CD14-positive monocyte (primary cell): ENCODE data around the gene TMEM87A. TPM values are rescaled to one million over a fixed set of nuclear protein-coding genes. Genes with fewer than 3 reads are reported as not detected.

Source experiments
- DNase-seq, 3 donors: peaks; one replicate each; pipeline ENCODE4 v3.0.0-alpha.2; 2011 to 2022
- H2AFZ ChIP-seq: 2 replicates; pipeline ENCODE4 v1.6.0; 2012; ENCODE audit warnings: mild to moderate bottlenecking, low read depth, low read length, inconsistent platforms; ENCODE audit not compliant: insufficient read depth, poor library complexity, severe bottlenecking
- H3K27ac ChIP-seq, 2 donors: 1 replicate in 1 of 2; 2 replicates in 1 of 2; pipeline ENCODE4 v1.5.1; 2012 to 2013; ENCODE audit warnings: low read length in 2 of 2, control low read depth in 1 of 2, inconsistent platforms in 1 of 2, low read depth in 1 of 2, mild to moderate bottlenecking in 1 of 2
- H3K27me3 ChIP-seq, 2 donors: one replicate each; pipeline versions ENCODE4 v1.6.0 to v1.6.1; 2011 to 2013; ENCODE audit warnings: low read length in 2 of 2; ENCODE audit not compliant: control insufficient read depth in 2 of 2, insufficient read depth in 2 of 2
- H3K36me3 ChIP-seq, 2 donors: replicated peaks in 1 of 2; 1 replicate in 1 of 2; 2 replicates in 1 of 2; pipeline versions ENCODE4 v1.5.1 to v1.6.1; 2012 to 2013; ENCODE audit warnings: low read length in 2 of 2, control low read depth in 1 of 2, inconsistent platforms in 1 of 2, mild to moderate bottlenecking in 1 of 2; ENCODE audit not compliant: insufficient read depth in 2 of 2, control insufficient read depth in 1 of 2
- H3K4me1 ChIP-seq, 2 donors: 1 replicate in 1 of 2; 2 replicates in 1 of 2; pipeline versions ENCODE4 v1.5.1 to v1.6.1; 2012 to 2013; ENCODE audit warnings: low read length in 2 of 2, control low read depth in 1 of 2, inconsistent platforms in 1 of 2, mild to moderate bottlenecking in 1 of 2, moderate library complexity in 1 of 2; ENCODE audit not compliant: insufficient read depth in 2 of 2, control insufficient read depth in 1 of 2
- H3K4me2 ChIP-seq: replicated peaks from 2 replicates; pipeline ENCODE3; 2012; ENCODE audit warnings: low read length, moderate library complexity, mild to moderate bottlenecking; ENCODE audit not compliant: poor library complexity, severe bottlenecking; ENCODE audit errors: extremely low read depth
- H3K4me3 ChIP-seq, 3 experiments: fragments of 200-600 bp in 1 of 3; sonication (generic) in 1 of 3; replicated peaks in 1 of 3; 1 replicate in 2 of 3; 2 replicates in 1 of 3; pipeline ENCODE4 v1.5.1; 2011 to 2013; ENCODE audit warnings: low read length in 3 of 3, mild to moderate bottlenecking in 3 of 3, control low read depth in 2 of 3, low read depth in 2 of 3, inconsistent platforms in 1 of 3, moderate library complexity in 1 of 3
- H3K79me2 ChIP-seq: 2 replicates; pipeline ENCODE4 v1.6.0; 2012; ENCODE audit warnings: mild to moderate bottlenecking, control low read depth, inconsistent platforms, low read length, moderate library complexity; ENCODE audit not compliant: insufficient read depth
- H3K9ac ChIP-seq: 2 replicates; pipeline ENCODE4 v1.6.0; 2017; ENCODE audit warnings: low read length, mild to moderate bottlenecking; ENCODE audit not compliant: insufficient read depth, poor library complexity, severe bottlenecking
- H3K9me3 ChIP-seq, 2 donors: replicated peaks in 1 of 2; 1 replicate in 1 of 2; 2 replicates in 1 of 2; pipeline versions ENCODE4 v1.5.1 to v1.6.1; 2012 to 2013; ENCODE audit warnings: low read length in 2 of 2, control low read depth in 1 of 2; ENCODE audit not compliant: control insufficient read depth in 1 of 2, insufficient read depth in 1 of 2
- H4K20me1 ChIP-seq: 2 replicates; pipeline ENCODE4 v1.6.0; 2012; ENCODE audit warnings: mild to moderate bottlenecking, low read length, control low read depth, moderate library complexity; ENCODE audit not compliant: insufficient read depth
- H3K27ac Mint-ChIP-seq, 7 donors: one replicate each; pipeline ENCODE4 v1.8.0; 2020; ENCODE audit warnings: mild to moderate bottlenecking in 7 of 7, mixed read lengths in 7 of 7, moderate library complexity in 6 of 7, inconsistent platforms in 2 of 7
- H3K27me3 Mint-ChIP-seq, 3 donors: one replicate each; pipeline ENCODE4 v1.8.0; 2021 to 2022; ENCODE audit warnings: low read depth in 3 of 3, mild to moderate bottlenecking in 3 of 3, mixed read lengths in 3 of 3, moderate library complexity in 3 of 3, inconsistent platforms in 1 of 3
- H3K36me3 Mint-ChIP-seq, 2 donors: one replicate each; pipeline ENCODE4 v1.8.0; 2020; ENCODE audit warnings: mixed read lengths in 2 of 2, inconsistent platforms in 1 of 2, mild to moderate bottlenecking in 1 of 2
- H3K4me1 Mint-ChIP-seq: one replicate; pipeline ENCODE4 v1.8.0; 2020; ENCODE audit warnings: mild to moderate bottlenecking, mixed read lengths
- H3K4me3 Mint-ChIP-seq, 2 donors: one replicate each; pipeline ENCODE4 v1.8.0; 2020; ENCODE audit warnings: mild to moderate bottlenecking in 2 of 2, mixed read lengths in 2 of 2, moderate library complexity in 1 of 2
- H3K9me3 Mint-ChIP-seq, 7 donors: one replicate each; pipeline ENCODE4 v1.8.0; 2020 to 2022; ENCODE audit warnings: mixed read lengths in 7 of 7, mild to moderate bottlenecking in 6 of 7, moderate library complexity in 6 of 7, inconsistent platforms in 2 of 7
- WGBS: methylation state at CpG from one replicate; pipeline ENCODE4 v1.1.5; 2013; ENCODE audit warnings: missing lambda C conversion rate; ENCODE audit not compliant: insufficient coverage; 5-methylcytosine and 5-hydroxymethylcytosine counted together
- intact Hi-C, 2 donors: fragments of 100-400 bp; cut with micrococcal nuclease; formaldehyde crosslinking; loops; one replicate each; pipeline versions ENCODE4 v1.15.0 to v1.15.1; 2023
- polyA plus RNA-seq, 3 donors: library from polyadenylated mRNA; depleted of rRNA in 1 of 3; unstranded in 2 of 3; stranded (reverse) in 1 of 3; fragments of 300-500 nt in 2 of 3; fragments of >200 nt in 1 of 3; fragmentation: Illumina TruSeq in 2 of 3; gene quantifications; 1 replicate in 2 of 3; 2 replicates in 1 of 3; pipeline ENCODE4 v1.2.3, GENCODE V29; 2012 to 2021
- TF ChIP-seq, protein P1 (sequence below): fragments of 200-600 bp; IDR thresholded peaks from one replicate; pipeline ENCODE4 v1.8.0; 2022; ENCODE audit warnings: antibody characterized with exemption, mild to moderate bottlenecking

TMEM87A gene
- polyA plus RNA-seq, 3 donors, result 24.4 to 49.4 (median 39.3) TPM

DNA sequence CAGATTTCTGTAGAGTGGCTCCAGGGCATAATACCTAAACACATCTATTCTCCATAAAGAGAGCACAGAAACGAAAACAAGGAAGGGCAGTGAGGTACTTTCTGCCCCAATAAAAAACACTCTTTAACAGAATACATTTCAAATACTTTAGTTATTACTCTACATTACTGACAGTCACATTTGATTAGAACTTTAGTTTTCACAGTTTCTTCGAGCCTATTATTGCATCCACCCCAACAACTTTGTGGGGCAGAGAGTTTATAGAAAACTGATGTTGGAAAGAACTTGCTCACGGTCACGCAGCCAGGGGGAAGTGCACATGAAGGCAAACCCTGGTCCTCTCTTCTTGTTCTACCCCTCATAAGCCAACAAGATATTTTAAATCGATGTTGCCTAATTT, 74.1 kb downstream of the TMEM87A start:
- no CpG with 5 or more reads among the region's 5 CpGs for WGBS
- H3K4me2 ChIP-seq, result no peak overlapping the region
- TF ChIP-seq, protein P1, sequence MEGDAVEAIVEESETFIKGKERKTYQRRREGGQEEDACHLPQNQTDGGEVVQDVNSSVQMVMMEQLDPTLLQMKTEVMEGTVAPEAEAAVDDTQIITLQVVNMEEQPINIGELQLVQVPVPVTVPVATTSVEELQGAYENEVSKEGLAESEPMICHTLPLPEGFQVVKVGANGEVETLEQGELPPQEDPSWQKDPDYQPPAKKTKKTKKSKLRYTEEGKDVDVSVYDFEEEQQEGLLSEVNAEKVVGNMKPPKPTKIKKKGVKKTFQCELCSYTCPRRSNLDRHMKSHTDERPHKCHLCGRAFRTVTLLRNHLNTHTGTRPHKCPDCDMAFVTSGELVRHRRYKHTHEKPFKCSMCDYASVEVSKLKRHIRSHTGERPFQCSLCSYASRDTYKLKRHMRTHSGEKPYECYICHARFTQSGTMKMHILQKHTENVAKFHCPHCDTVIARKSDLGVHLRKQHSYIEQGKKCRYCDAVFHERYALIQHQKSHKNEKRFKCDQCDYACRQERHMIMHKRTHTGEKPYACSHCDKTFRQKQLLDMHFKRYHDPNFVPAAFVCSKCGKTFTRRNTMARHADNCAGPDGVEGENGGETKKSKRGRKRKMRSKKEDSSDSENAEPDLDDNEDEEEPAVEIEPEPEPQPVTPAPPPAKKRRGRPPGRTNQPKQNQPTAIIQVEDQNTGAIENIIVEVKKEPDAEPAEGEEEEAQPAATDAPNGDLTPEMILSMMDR, result no peak
- peaks cover 66% of the 10 kb centered on the region for H3K79me2 ChIP-seq
- peaks cover 0 to 2% (median 0%) of the 10 kb centered on the region in 3 donors for H3K27me3 Mint-ChIP-seq
- no peaks in the 10 kb centered on the region for H3K4me1 ChIP-seq
- no peaks in the 10 kb centered on the region for H3K9me3 ChIP-seq
- no peak overlapping the region for H3K27ac ChIP-seq
- peaks cover 0 to 3% (median 1%) of the 10 kb centered on the region in 7 donors for H3K9me3 Mint-ChIP-seq
- no peak overlapping the region for H3K9ac ChIP-seq
- H3K4me1 Mint-ChIP-seq, result peaks cover 6% of the 10 kb centered on the region
- peaks cover 45 to 78% of the 10 kb centered on the region in 2 donors for H3K36me3 Mint-ChIP-seq
- H3K36me3 ChIP-seq, result peaks cover 35 to 62% of the 10 kb centered on the region in 2 donors
- H3K27ac Mint-ChIP-seq, result peak overlapping the region in 1 of 7 donors; percentile 2
- H3K4me3 Mint-ChIP-seq, result no peak overlapping the region
- H2AFZ ChIP-seq, result no peak overlapping the region
- peaks cover 62% of the 10 kb centered on the region for H4K20me1 ChIP-seq
- intact Hi-C loops, result no loop called here
- no peaks in the 10 kb centered on the region for H3K27me3 ChIP-seq
- no peak overlapping the region for H3K4me3 ChIP-seq
- no peak for DNase-seq

- Mint-ChIP-seq H3K4me3 (no peak overlapping the region), H3K36me3 (peaks cover 46 to 81% of the 10 kb centered on the region in 2 donors), H3K27ac (no peak overlapping the region), H3K27me3 (peaks cover 0 to 2% (median 0%) of the 10 kb centered on the region in 3 donors), H3K4me1 (peaks cover 5% of the 10 kb centered on the region), H3K9me3 (peaks cover 0 to 3% (median 1%) of the 10 kb centered on the region in 7 donors)
- intact Hi-C loops, result no loop called here
- no peak for DNase-seq
- TF ChIP-seq, protein P1, result no peak
- WGBS, result 100% methylated on average over 1 of the region's 1 CpG
- Histone ChIP-seq H3K27ac (no peak overlapping the region), H3K4me3 (no peak overlapping the region), H3K36me3 (peaks cover 36 to 68% of the 10 kb centered on the region in 2 donors), H3K79me2 (peaks cover 66% of the 10 kb centered on the region), H3K9me3 (no peaks in the 10 kb centered on the region), H3K4me1 (no peaks in the 10 kb centered on the region), H3K9ac (no peak overlapping the region), H4K20me1 (peaks cover 60% of the 10 kb centered on the region), H3K4me2 (no peak overlapping the region), H2AFZ (no peak overlapping the region), H3K27me3 (no peaks in the 10 kb centered on the region)
These were observed 74.7 kb downstream of the TMEM87A start for GRCh38 chr15:42198516-42198915.
